ENCODE results near the gene RNF157. TPM values are rescaled to one million over a fixed set of nuclear protein-coding genes. Genes with fewer than 3 reads are reported as not detected.

The RNF157 gene
- total and polyA plus RNA-seq, 10 of the 15 experiments (the other 5 are each of a cell fraction or from before 2014, with no cell fraction given), result 1.4 to 15.9 (median 9.6) TPM

DNA sequence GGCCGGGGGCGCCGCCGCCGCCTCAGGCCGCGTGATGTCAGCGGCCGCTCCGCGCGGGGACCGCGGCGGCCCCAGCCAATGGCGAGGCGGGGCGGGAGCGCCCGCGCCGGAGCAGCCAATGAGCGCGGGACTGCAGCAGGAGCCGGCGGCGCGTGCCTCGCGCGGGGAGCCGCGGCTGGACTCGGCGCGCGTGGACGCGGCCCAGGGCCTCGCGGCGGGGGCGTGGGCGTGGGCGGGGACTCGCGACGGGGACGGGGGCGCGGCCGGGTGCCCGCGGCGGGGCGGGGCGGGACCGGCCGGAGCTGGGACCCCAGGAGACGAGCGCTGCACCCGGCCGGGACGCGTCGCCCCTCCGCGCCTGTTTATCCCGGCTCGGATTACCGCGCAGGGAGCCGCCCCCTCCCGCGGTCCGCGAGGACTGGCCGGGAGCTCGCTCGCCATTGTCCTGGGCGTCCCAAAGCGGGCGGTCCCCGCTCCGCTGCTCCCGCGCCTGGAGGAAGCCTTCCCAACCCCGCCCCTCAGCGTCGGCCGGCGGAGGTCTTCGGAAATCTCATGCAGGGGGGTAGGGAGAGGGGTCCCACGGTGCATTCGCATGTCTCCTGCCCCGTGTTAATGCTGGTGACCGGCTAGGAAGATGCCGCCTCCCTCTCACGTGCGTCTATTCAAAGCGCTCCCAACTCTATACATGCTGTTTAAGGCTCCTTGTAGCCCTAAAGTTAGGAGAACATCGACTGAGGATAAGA, at the start of gene RNF157 (continued):
- TF ChIP-seq, protein P1, sequence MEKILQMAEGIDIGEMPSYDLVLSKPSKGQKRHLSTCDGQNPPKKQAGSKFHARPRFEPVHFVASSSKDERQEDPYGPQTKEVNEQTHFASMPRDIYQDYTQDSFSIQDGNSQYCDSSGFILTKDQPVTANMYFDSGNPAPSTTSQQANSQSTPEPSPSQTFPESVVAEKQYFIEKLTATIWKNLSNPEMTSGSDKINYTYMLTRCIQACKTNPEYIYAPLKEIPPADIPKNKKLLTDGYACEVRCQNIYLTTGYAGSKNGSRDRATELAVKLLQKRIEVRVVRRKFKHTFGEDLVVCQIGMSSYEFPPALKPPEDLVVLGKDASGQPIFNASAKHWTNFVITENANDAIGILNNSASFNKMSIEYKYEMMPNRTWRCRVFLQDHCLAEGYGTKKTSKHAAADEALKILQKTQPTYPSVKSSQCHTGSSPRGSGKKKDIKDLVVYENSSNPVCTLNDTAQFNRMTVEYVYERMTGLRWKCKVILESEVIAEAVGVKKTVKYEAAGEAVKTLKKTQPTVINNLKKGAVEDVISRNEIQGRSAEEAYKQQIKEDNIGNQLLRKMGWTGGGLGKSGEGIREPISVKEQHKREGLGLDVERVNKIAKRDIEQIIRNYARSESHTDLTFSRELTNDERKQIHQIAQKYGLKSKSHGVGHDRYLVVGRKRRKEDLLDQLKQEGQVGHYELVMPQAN (conservative IDR thresholded peaks at IDR 0.05), result no peak
- no peak for TF ChIP-seq SMAD1 (IDR thresholded peaks at IDR 0.05; ENCODE audit: low read depth, partially characterized antibody)
- TF ChIP-seq CBX5 (IDR thresholded peaks at IDR 0.05; ENCODE audit: low read depth), result no peak
- TF ChIP-seq, protein P2, sequence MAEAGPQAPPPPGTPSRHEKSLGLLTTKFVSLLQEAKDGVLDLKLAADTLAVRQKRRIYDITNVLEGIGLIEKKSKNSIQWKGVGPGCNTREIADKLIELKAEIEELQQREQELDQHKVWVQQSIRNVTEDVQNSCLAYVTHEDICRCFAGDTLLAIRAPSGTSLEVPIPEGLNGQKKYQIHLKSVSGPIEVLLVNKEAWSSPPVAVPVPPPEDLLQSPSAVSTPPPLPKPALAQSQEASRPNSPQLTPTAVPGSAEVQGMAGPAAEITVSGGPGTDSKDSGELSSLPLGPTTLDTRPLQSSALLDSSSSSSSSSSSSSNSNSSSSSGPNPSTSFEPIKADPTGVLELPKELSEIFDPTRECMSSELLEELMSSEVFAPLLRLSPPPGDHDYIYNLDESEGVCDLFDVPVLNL (IDR thresholded peaks at IDR 0.05; ENCODE audit: low read depth, low read length), result no peak
- no peak for TF ChIP-seq NFYA (IDR thresholded peaks at IDR 0.05; ENCODE audit: borderline replicate concordance, low read depth, low read length)
- TF ChIP-seq ETV6 (conservative IDR thresholded peaks at IDR 0.05 in 1 of 2, IDR thresholded peaks at IDR 0.05 in 1 of 2; ENCODE audit: borderline replicate concordance in 1 of 2, low read depth in 1 of 2), result no peak
- peak; percentile 19 for TF ChIP-seq FOS (IDR thresholded peaks at IDR 0.05; ENCODE audit: borderline replicate concordance, extremely low read depth, insufficient read length)
- TF ChIP-seq IKZF1 (conservative IDR thresholded peaks at IDR 0.05), result peak; percentile 65
- TF ChIP-seq SP1 (IDR thresholded peaks at IDR 0.05; ENCODE audit: low read depth, low read length), result peak; percentile 75
- TF ChIP-seq TBL1XR1 (IDR thresholded peaks at IDR 0.05; ENCODE audit: low read depth, low read length), result no peak
- TF ChIP-seq SRF (IDR thresholded peaks at IDR 0.05; ENCODE audit: low read depth in 2 of 2, low read length in 2 of 2), result no peak
- TF ChIP-seq YY1 (IDR thresholded peaks at IDR 0.05; ENCODE audit: low read depth, low read length), result no peak
- TF ChIP-seq, protein P3, sequence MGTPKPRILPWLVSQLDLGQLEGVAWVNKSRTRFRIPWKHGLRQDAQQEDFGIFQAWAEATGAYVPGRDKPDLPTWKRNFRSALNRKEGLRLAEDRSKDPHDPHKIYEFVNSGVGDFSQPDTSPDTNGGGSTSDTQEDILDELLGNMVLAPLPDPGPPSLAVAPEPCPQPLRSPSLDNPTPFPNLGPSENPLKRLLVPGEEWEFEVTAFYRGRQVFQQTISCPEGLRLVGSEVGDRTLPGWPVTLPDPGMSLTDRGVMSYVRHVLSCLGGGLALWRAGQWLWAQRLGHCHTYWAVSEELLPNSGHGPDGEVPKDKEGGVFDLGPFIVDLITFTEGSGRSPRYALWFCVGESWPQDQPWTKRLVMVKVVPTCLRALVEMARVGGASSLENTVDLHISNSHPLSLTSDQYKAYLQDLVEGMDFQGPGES (IDR thresholded peaks at IDR 0.05), result no peak
- peak; percentile 37; the same call in 1 of the 2 replicates for TF ChIP-seq DPF2 (IDR thresholded peaks at IDR 0.05)
- TF ChIP-seq HDGF (IDR thresholded peaks at IDR 0.05), result no peak
- no peak for TF ChIP-seq TARDBP (IDR thresholded peaks at IDR 0.05; ENCODE audit: borderline replicate concordance)
- no peak for TF ChIP-seq PML (IDR thresholded peaks at IDR 0.05; ENCODE audit: low read length)
- TF ChIP-seq RCOR1 (conservative IDR thresholded peaks at IDR 0.05; ENCODE audit: low read depth, low read length), result no peak
- TF ChIP-seq CREM (IDR thresholded peaks at IDR 0.05; ENCODE audit: low read depth), result no peak
- TF ChIP-seq, protein P4, sequence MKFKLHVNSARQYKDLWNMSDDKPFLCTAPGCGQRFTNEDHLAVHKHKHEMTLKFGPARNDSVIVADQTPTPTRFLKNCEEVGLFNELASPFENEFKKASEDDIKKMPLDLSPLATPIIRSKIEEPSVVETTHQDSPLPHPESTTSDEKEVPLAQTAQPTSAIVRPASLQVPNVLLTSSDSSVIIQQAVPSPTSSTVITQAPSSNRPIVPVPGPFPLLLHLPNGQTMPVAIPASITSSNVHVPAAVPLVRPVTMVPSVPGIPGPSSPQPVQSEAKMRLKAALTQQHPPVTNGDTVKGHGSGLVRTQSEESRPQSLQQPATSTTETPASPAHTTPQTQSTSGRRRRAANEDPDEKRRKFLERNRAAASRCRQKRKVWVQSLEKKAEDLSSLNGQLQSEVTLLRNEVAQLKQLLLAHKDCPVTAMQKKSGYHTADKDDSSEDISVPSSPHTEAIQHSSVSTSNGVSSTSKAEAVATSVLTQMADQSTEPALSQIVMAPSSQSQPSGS (IDR thresholded peaks at IDR 0.05; ENCODE audit: low read length), result no peak
- peak in 1 of 2 experiments; percentile 15; a peak in 1 of 4 replicates for TF ChIP-seq IKZF2 (IDR thresholded peaks at IDR 0.05)

Data from GM12878 (cell line).